HCT116 (cell line): ENCODE data around the gene ANOS1. TPM values are rescaled to one million over a fixed set of nuclear protein-coding genes. Genes with fewer than 3 reads are reported as not detected.

Experiments
- ATAC-seq: fragments of 200-7000 bp; cut with Tn5 transposase; 2 replicates; pipeline ENCODE4 v1.9.1; 2020; ENCODE audit warnings: mild to moderate bottlenecking, moderate library complexity
- BruUV-seq: library from RNA; stranded (reverse); fragments of 400-500 nt; replicated peaks from 2 replicates; lab custom pipeline; 2021; lab: Mats Ljungman, UMichigan
- CTCF ChIA-PET: fragments of 300-600 bp; sonication (Branson Sonifier 250); formaldehyde crosslinking; loops from one replicate; lab custom pipeline; 2021; ENCODE audit warnings: antibody characterized with exemption; lab: Charles Lee
- POLR2A ChIA-PET: fragments of 300-600, 350-600 bp; sonication (Branson Sonifier 250); formaldehyde crosslinking; loops from one replicate; lab custom pipeline; 2021; ENCODE audit warnings: antibody characterized with exemption; lab: Charles Lee
- RAD21 ChIA-PET, 2 experiments: fragments of 300-600 bp; sonication (Branson Sonifier 250); formaldehyde crosslinking; loops; one replicate each; lab custom pipeline; 2023; ENCODE audit warnings: low total read pairs in 2 of 2; ENCODE audit not compliant: uncharacterized antibody in 2 of 2, unreplicated experiment in 2 of 2, low non-redundant PET in 1 of 2; lab: Charles Lee
- DNase-seq: peaks from one replicate; pipeline ENCODE4 v3.0.0-alpha.2; 2010; ENCODE audit warnings: low read depth, low spot score
- H2AFZ ChIP-seq: fragments of 200-600 bp; shearing (Covaris generic), sonication (generic); 2 replicates; pipeline ENCODE4 v1.6.1; 2017; ENCODE audit warnings: low read depth, mixed run types, mixed read lengths, antibody characterized with exemption, low read length; ENCODE audit not compliant: poor library complexity, severe bottlenecking
- H3K27ac ChIP-seq: 2 replicates; pipeline ENCODE4 v1.5.1; 2012; ENCODE audit warnings: low read depth, low read length
- H3K27me3 ChIP-seq: fragments of 200-600 bp; sonication (generic); 2 replicates; pipeline ENCODE4 v1.6.1; 2016; ENCODE audit warnings: mixed run types, low read length, mixed read lengths; ENCODE audit not compliant: insufficient read depth
- H3K36me3 ChIP-seq, 2 experiments: fragments of 200-500 bp in 1 of 2; fragments of 200-600 bp in 1 of 2; sonication (Bioruptor generic) in 1 of 2; sonication (generic) in 1 of 2; 2 replicates each; pipeline versions ENCODE4 v1.5.1 to v1.6.1; 2014 to 2016; ENCODE audit warnings: low read length in 2 of 2, inconsistent platforms in 1 of 2, mixed read lengths in 1 of 2, mixed run types in 1 of 2; ENCODE audit not compliant: insufficient read depth in 2 of 2, control insufficient read depth in 1 of 2
- H3K4me1 ChIP-seq, 2 experiments: fragments of 200-600 bp in 1 of 2; sonication (generic) in 1 of 2; 2 replicates each; pipeline versions ENCODE4 v1.5.1 to v1.6.1; 2012 to 2017; ENCODE audit warnings: low read length in 2 of 2, inconsistent platforms in 1 of 2, mild to moderate bottlenecking in 1 of 2, mixed read lengths in 1 of 2, mixed run types in 1 of 2, moderate library complexity in 1 of 2; ENCODE audit not compliant: insufficient read depth in 2 of 2, control insufficient read depth in 1 of 2
- H3K4me2 ChIP-seq: fragments of 200-600 bp; sonication (generic); 2 replicates; pipeline ENCODE4 v1.6.1; 2017; ENCODE audit warnings: mixed run types, low read length, mixed read lengths
- H3K4me3 ChIP-seq, 2 experiments: fragments of 200-600 bp in 1 of 2; sonication (generic) in 1 of 2; replicated peaks in 1 of 2; 2 replicates each; pipeline ENCODE4 v1.5.1; 2011 to 2016; ENCODE audit warnings: low read length in 2 of 2, control low read depth in 1 of 2, low read depth in 1 of 2, mild to moderate bottlenecking in 1 of 2, mixed read lengths in 1 of 2, mixed run types in 1 of 2
- H3K79me2 ChIP-seq: fragments of 200-600 bp; sonication (generic); 2 replicates; pipeline ENCODE4 v1.6.1; 2017; ENCODE audit warnings: mild to moderate bottlenecking, mixed run types, low read length, moderate library complexity, mixed read lengths; ENCODE audit not compliant: insufficient read depth
- H3K9ac ChIP-seq: fragments of 200-600 bp; sonication (generic); 2 replicates; pipeline ENCODE4 v1.6.1; 2016; ENCODE audit warnings: low read length, mixed read lengths
- H3K9me2 ChIP-seq: fragments of 200-600 bp; sonication (generic), shearing (Covaris generic); 2 replicates; pipeline ENCODE4 v1.6.1; 2017; ENCODE audit warnings: mixed run types, mild to moderate bottlenecking, moderate library complexity; ENCODE audit not compliant: insufficient read depth
- H3K9me3 ChIP-seq, 2 experiments: fragments of 200-500 bp in 1 of 2; fragments of 200-600 bp in 1 of 2; sonication (Bioruptor generic) in 1 of 2; sonication (generic) in 1 of 2; 2 replicates each; pipeline ENCODE4 v1.6.1; 2014 to 2017; ENCODE audit warnings: low read length in 2 of 2, mixed read lengths in 2 of 2, inconsistent platforms in 1 of 2, low read depth in 1 of 2, mild to moderate bottlenecking in 1 of 2, mixed run types in 1 of 2, moderate library complexity in 1 of 2; ENCODE audit not compliant: control insufficient read depth in 1 of 2, insufficient read depth in 1 of 2
- H4K20me1 ChIP-seq: fragments of 200-600 bp; sonication (generic), shearing (Covaris generic); 2 replicates; pipeline ENCODE4 v1.6.1; 2017; ENCODE audit warnings: mixed run types, mild to moderate bottlenecking, moderate library complexity; ENCODE audit not compliant: insufficient read depth
- EGR1 ChIP-seq: IDR thresholded peaks from 2 replicates; pipeline ENCODE4 v1.6.1; 2012; ENCODE audit warnings: low read depth
- SIN3A ChIP-seq: IDR thresholded peaks from 2 replicates; pipeline ENCODE4 v1.6.1; 2012; ENCODE audit warnings: low read depth
- TCF7L2 ChIP-seq: IDR thresholded peaks from 2 replicates; pipeline ENCODE4 v1.7.0; 2011; ENCODE audit warnings: borderline replicate concordance, inconsistent platforms; ENCODE audit not compliant: insufficient read depth, insufficient read length; ENCODE audit errors: extremely low read depth
- YY1 ChIP-seq: IDR thresholded peaks from 2 replicates; pipeline ENCODE4 v1.6.1; 2011; ENCODE audit warnings: low read length, low read depth, moderate library complexity, mild to moderate bottlenecking; ENCODE audit not compliant: insufficient replicate concordance; ENCODE audit errors: extremely low read depth
- intact Hi-C: fragments of 100-400 bp; cut with micrococcal nuclease; formaldehyde crosslinking; loops from 2 replicates; pipeline ENCODE4 v1.10.0; 2022
- total RNA-seq: library from RNA; stranded (reverse); gene quantifications from one replicate; pipeline ENCODE4 v1.2.1, GENCODE V29; 2021; ENCODE audit not compliant: unreplicated experiment
- TF ChIP-seq, protein P1 (sequence below): IDR thresholded peaks from 2 replicates; pipeline ENCODE4 v1.6.1; 2012
- TF ChIP-seq, protein P2 (sequence below), 3 experiments: fragments of 200-600 bp in 1 of 3; sonication (generic) in 1 of 3; IDR thresholded peaks in 2 of 3; conservative IDR thresholded peaks in 1 of 3; 2 replicates each; pipeline ENCODE4 v1.5.1; 2012 to 2017; ENCODE audit warnings: low read depth in 2 of 3, low read length in 2 of 3, antibody characterized with exemption in 1 of 3, borderline replicate concordance in 1 of 3, control low read depth in 1 of 3, mild to moderate bottlenecking in 1 of 3, mixed read lengths in 1 of 3, mixed run types in 1 of 3, moderate library complexity in 1 of 3; ENCODE audit not compliant: insufficient read depth in 1 of 3
- TF ChIP-seq, protein P3 (sequence below): IDR thresholded peaks from 2 replicates; pipeline ENCODE4 v1.6.1; 2012
- TF ChIP-seq, protein P4 (sequence below): IDR thresholded peaks from 2 replicates; pipeline ENCODE4 v1.6.1; 2011; ENCODE audit warnings: mild to moderate bottlenecking, low read length, moderate library complexity; ENCODE audit not compliant: insufficient replicate concordance; ENCODE audit errors: extremely low read depth
- TF ChIP-seq, protein P5 (sequence below): IDR thresholded peaks from 2 replicates; pipeline ENCODE4 v1.6.1; 2012; ENCODE audit warnings: low read depth

Gene ANOS1
- total RNA-seq, 1 experiment from 2014 or later: 0.12 TPM

DNA sequence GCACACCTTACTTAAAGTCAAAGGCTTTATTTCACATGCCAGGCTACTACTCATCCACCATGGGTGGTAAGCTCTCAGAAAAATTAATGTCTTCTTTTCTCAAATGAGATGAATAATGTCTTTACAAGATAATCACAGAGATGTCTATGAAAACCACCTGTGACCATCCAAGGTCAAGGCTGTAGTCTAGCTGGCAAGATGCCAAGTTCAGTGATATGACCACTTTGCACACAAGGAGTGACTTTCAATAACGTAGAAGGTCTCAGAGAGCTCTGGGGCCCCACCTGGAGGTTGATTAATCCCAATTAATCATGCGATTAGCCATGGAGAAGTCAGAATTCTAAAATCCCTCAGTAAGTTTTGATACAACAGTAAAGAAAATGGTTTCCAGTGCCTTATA is 20.5 kb downstream of the ANOS1 start:
- ChIA-PET POLR2A (no interaction called here), CTCF (no interaction called here), RAD21 (no interaction called here)
- intact Hi-C loops: no loop called here
- H4K20me1 ChIP-seq: no peaks in the 10 kb centered on the region
- H3K4me1 ChIP-seq: no peaks in the 10 kb centered on the region
- no peak overlapping the region for H2AFZ ChIP-seq
- DNase-seq: no peak
- no peaks in the 10 kb centered on the region for H3K79me2 ChIP-seq
- no peak overlapping the region for H3K4me2 ChIP-seq
- no peak for ATAC-seq
- H3K9ac ChIP-seq: no peak overlapping the region
- H3K9me3 ChIP-seq: no peaks in the 10 kb centered on the region
- H3K27ac ChIP-seq: no peak overlapping the region
- TF ChIP-seq, protein P1, sequence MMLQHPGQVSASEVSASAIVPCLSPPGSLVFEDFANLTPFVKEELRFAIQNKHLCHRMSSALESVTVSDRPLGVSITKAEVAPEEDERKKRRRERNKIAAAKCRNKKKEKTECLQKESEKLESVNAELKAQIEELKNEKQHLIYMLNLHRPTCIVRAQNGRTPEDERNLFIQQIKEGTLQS: no peak
- TF ChIP-seq, protein P2, sequence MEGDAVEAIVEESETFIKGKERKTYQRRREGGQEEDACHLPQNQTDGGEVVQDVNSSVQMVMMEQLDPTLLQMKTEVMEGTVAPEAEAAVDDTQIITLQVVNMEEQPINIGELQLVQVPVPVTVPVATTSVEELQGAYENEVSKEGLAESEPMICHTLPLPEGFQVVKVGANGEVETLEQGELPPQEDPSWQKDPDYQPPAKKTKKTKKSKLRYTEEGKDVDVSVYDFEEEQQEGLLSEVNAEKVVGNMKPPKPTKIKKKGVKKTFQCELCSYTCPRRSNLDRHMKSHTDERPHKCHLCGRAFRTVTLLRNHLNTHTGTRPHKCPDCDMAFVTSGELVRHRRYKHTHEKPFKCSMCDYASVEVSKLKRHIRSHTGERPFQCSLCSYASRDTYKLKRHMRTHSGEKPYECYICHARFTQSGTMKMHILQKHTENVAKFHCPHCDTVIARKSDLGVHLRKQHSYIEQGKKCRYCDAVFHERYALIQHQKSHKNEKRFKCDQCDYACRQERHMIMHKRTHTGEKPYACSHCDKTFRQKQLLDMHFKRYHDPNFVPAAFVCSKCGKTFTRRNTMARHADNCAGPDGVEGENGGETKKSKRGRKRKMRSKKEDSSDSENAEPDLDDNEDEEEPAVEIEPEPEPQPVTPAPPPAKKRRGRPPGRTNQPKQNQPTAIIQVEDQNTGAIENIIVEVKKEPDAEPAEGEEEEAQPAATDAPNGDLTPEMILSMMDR (IDR thresholded peaks at IDR 0.05 in 2 of 3, conservative IDR thresholded peaks at IDR 0.05 in 1 of 3; ENCODE audit: borderline replicate concordance in 1 of 3, insufficient read depth in 1 of 3, low read depth in 2 of 3, low read length in 2 of 3): no peak
- TF ChIP-seq, protein P3, sequence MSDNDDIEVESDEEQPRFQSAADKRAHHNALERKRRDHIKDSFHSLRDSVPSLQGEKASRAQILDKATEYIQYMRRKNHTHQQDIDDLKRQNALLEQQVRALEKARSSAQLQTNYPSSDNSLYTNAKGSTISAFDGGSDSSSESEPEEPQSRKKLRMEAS: no peak
- TF ChIP-seq TCF7L2: no peak
- TF ChIP-seq, protein P4, sequence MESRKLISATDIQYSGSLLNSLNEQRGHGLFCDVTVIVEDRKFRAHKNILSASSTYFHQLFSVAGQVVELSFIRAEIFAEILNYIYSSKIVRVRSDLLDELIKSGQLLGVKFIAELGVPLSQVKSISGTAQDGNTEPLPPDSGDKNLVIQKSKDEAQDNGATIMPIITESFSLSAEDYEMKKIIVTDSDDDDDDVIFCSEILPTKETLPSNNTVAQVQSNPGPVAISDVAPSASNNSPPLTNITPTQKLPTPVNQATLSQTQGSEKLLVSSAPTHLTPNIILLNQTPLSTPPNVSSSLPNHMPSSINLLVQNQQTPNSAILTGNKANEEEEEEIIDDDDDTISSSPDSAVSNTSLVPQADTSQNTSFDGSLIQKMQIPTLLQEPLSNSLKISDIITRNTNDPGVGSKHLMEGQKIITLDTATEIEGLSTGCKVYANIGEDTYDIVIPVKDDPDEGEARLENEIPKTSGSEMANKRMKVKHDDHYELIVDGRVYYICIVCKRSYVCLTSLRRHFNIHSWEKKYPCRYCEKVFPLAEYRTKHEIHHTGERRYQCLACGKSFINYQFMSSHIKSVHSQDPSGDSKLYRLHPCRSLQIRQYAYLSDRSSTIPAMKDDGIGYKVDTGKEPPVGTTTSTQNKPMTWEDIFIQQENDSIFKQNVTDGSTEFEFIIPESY: no peak
- TF ChIP-seq YY1: no peak
- TF ChIP-seq, protein P5, sequence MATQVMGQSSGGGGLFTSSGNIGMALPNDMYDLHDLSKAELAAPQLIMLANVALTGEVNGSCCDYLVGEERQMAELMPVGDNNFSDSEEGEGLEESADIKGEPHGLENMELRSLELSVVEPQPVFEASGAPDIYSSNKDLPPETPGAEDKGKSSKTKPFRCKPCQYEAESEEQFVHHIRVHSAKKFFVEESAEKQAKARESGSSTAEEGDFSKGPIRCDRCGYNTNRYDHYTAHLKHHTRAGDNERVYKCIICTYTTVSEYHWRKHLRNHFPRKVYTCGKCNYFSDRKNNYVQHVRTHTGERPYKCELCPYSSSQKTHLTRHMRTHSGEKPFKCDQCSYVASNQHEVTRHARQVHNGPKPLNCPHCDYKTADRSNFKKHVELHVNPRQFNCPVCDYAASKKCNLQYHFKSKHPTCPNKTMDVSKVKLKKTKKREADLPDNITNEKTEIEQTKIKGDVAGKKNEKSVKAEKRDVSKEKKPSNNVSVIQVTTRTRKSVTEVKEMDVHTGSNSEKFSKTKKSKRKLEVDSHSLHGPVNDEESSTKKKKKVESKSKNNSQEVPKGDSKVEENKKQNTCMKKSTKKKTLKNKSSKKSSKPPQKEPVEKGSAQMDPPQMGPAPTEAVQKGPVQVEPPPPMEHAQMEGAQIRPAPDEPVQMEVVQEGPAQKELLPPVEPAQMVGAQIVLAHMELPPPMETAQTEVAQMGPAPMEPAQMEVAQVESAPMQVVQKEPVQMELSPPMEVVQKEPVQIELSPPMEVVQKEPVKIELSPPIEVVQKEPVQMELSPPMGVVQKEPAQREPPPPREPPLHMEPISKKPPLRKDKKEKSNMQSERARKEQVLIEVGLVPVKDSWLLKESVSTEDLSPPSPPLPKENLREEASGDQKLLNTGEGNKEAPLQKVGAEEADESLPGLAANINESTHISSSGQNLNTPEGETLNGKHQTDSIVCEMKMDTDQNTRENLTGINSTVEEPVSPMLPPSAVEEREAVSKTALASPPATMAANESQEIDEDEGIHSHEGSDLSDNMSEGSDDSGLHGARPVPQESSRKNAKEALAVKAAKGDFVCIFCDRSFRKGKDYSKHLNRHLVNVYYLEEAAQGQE: no peak
- TF ChIP-seq EGR1: no peak
- TF ChIP-seq SIN3A: no peak
- H3K4me3 ChIP-seq: no peak overlapping the region
- no peaks in the 10 kb centered on the region for H3K36me3 ChIP-seq
- no peaks in the 10 kb centered on the region for H3K27me3 ChIP-seq
- BruUV-seq: no TSS peak
- H3K9me2 ChIP-seq: no peaks in the 10 kb centered on the region
